NCI-H82 treated with DMSO at 0.1 percent for 48 hours (cell line): ENCODE results near the gene ITSN2.
"Not testable (repeated sequence)": the region's sequence is repeated elsewhere in the genome, so short reads cannot be mapped to it uniquely, and the experiment has no call there.

ENCODE experiments used
- DNase-seq: peaks from one replicate; lab custom pipeline; 2025; ENCODE audit not compliant: unreplicated experiment; lab: John Stamatoyannopoulos, UW

The ITSN2 gene

GRCh38 chr2:24221343-24222050 is 138.8 kb downstream of the ITSN2 start:
- no peak for DNase-seq

- DNase-seq: no peak
Measured at GRCh38 chr2:24220554-24221291, 139.6 kb downstream of the ITSN2 start.

DNA sequence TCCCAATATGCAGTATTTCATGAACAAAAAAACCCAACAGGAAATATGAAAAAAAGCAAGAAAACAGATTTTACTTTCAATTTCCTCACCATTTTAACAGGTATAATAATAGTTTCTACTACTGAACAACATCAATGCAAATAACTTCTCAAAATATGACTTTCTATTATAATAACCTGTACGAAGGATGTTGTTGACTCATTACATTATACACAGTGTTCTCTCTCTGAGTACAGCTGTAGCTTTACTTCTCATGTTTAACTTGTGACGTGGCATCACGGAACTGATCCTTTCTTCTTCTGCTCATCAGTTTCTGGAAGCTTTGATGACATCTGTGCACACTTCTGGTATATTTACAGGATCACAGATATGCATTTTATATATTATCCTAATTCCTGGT is 145.5 kb downstream of the ITSN2 start:
- no peak for DNase-seq

DNA sequence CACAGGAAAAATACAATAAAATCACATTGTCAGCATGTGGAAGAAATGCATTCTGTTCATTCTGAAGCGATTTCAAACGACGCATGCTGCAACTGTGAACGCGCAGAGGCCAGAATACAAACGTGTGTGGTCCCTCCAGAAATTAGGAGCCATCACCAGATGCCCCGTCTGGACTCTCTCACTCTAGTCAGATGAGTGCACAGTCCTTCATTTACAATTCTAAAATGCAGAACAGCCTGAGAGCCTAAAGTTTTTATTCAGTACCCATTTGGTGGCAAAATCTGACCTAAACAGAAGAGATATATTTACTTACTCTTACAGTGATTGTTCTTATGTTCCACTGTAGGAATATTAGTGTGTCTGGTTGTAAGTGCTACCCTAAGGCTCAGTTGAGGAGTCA is 148.9 kb downstream of the ITSN2 start:
- DNase-seq: no peak

DNA sequence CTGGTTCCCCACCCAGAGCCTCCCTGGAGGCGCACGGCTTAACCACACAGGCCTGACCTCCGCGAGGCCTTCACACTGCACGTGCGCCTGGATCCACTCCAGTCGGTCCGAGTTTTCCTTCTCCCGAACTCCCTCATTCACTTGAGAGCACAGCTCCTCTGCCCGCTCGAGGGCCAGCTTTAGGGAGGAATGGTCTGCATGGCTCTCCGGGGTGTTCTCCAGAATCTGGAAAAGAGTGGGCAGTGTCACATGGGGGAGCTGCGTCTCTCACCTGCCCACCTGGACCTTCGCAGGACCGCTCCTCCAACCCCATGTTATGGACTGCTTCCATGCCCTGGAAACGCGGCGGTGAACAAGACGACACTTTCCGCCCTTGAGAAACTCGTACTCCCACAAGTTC is 149.6 kb downstream of the ITSN2 start:
- DNase-seq: no peak

DNA sequence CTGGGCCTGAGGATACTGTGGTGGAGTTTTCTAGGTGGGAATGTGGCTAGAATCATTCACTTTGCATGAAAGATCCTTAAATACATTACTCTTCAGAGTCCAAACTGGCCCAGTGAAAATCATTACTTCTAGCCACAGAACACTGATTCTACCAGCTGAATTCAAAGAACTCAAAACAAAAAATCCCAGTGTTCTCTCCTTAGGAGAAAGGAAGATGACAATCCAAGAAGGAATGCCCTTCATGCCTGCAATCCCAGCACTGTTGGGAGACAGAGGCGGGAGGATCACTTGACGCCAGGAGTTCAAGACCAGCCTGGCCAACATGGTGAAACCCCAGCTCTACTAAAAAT is 150.3 kb downstream of the ITSN2 start:
- no peak for DNase-seq

DNA sequence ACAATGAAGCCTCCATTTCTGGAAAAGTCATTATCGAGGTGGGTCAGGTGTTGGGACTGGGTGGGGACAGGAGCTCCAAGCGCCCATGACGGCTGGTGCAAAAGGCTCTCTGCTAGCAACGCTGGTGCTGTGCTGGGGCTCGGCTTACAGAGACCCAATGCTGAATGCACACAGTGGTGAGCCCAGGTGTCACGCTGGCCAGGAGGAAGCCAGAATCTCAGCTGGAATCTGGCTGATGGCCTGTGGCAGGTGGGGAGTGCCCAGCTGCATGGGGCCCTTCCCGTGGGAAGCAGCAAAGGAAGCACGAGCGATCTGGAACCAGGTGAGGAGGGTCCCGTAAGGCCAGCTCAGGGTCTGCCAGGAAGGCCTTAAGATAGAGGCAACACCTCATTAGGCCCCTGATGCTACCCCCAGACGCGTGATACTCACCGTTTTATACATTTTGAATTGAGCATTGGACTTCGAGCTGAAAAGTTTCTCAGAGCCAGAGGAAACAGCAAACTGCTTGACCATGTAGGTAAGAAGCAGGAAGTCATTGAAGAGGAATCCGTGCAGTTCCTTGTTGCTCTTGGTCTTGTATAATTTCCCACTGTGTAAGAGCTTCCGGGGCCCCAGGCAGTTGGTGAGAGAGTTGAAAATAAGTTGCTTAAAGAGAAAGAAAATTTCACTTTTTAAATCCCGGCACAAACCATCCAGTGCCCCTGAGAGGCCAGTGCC is 150.8 kb downstream of the ITSN2 start:
- no peak for DNase-seq

- no peak for DNase-seq
Measured at GRCh38 chr2:24208490-24208889, 151.8 kb downstream of the ITSN2 start.

- no peak for DNase-seq
Measured at GRCh38 chr2:24207359-24207758, 153.0 kb downstream of the ITSN2 start.

DNA sequence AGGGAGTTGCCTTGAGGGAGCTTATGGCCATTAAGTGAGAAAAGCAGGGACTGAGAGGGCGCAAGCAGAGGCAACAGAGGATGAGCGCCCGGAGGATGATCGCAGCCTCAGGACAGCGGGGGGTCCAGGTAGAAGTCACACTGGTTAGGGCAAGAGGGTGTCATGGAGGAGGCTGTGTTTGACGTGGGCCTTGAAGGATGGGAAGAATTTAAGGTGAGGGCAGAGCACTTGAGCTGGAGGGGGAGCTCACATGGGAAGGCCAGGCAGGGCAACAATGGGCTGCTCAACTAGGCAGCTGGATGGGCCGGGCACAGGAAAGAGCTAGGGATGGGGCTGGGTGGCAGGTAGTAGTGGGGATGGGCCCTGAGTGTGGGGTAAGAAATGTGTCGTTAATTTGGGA is 153.6 kb downstream of the ITSN2 start:
- no peak for DNase-seq

GRCh38 chr2:24206242-24206641 is 154.1 kb downstream of the ITSN2 start:
- DNase-seq: no peak

DNA sequence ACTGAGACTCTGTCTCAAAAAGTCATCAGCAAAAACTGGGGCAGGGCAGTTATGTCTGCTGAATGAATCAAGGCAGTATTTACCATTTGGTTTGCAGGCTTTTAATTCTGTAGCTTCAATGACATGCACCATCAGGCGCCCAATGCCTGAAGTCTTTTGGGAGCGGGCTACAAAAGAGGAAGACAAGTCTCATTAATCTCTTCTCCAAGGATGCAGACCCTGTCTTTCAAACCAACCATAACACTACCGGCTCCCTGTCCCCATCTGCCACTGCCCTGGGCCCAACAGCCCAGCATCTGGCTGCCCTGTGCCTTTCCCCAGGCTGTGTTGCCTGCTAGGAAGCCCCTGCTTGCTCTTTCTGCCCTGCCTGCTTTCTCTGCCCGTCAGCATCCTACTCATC is 155.2 kb downstream of the ITSN2 start:
- no peak for DNase-seq

GRCh38 chr2:24204505-24204904 is 155.8 kb downstream of the ITSN2 start:
- DNase-seq: no peak

GRCh38 chr2:24203787-24204150 is 156.6 kb downstream of the ITSN2 start:
- DNase-seq: no peak

DNA sequence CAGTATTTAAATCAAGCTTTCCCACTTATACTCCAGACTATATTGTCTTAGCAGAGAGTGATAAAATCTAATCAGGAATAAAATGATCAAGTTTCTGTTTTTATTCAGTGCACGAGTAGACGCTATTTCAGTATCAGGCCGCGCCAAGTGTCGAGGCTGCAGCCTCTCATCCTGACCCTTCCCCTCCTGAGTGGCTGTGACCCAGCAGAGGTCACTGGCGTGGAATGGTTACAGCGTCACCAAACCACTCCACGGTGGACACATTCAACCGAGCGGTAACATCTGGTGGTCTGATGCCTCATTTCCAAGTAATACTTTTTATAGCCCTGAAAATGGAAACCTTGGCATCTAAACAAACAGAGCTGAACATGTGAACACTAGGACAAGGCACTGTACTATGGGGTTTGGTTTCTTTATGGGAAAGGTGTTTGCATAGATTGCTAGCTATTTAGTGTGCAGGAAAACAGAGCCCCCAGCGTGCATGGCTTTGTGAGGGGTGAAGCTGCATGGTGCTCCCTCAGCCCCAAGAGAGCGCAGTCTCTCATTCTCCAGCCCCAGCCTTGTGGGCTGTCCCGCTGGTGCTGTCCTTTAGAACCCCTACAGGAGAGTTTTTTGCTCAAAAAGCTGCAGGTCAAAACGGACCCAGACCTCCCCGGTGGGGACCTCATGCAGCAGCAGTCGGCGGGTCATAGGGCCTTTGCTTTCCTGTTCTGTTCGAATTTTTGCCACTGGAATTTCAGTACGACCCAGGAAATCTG is 157.1 kb downstream of the ITSN2 start:
- DNase-seq: no peak

GRCh38 chr2:24200799-24201198 is 159.5 kb downstream of the ITSN2 start:
- no peak for DNase-seq

DNA sequence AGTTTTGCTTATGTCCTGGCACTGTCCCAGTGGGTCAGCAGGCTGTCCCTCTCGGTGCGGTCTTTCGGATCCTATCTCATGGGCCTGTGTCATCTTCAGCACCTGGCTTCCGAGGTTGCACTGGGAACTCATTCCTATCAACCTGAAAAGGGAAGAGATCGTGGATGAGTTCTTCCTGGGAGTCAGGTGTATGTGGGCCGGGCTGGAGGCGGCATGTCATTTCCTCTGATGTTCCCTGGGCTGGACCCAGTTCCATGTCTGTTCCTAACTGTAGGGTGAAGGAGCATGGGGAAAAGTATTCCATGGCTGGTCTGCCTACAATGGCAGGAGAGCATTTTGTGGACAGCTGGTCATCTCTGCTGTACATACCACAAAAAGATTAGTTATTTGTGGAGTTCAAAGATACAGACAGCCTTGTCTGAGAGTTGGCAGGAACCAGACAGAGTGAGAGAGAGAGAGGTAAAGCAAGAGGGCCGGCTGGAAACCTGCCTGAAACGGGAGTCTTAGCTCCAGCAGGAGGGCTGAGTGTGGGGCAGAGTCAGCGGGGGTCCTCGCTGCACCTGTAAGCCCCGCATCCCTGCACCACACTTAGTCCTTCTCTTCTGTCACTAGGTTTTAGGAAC is 160.3 kb downstream of the ITSN2 start:
- no peak for DNase-seq

DNA sequence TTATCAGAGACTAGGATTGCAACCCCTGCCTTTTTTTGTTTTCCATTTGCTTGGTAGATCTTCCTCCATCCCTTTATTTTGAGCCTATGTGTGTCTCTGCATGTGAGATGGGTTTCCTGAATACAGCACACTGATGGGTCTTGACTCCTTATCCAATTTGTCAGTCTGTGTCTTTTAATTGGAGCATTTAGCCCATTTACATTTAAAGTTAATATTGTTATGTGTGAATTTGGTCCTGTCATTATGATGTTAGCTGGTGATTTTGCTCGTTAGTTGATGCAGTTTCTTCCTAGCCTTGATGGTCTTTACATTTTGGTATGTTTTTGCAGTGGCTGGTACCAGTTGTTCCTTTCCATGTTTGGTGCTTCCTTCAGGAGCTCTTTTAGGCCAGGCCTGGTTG is 163.1 kb downstream of the ITSN2 start:
- not testable (repeated sequence) for DNase-seq

DNA sequence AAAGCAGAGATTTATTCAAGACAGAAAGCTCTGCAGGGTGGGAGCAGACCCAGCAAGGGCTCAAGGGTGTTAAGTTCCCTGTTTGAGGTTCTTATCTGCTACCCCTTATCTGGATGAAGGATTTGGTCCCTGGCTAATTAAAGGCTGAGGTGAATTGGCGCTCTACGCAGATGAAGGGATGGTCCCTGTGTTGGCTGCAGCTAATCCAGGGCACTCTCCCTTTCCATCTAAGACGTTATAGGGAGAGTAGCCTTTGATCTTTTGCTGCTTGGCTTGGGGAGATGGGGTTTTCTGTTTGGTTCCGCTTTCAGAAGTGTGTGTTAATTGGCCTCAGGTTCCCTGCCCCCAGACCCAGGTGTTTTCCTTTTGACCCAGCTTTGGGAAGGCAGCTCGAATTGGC is 168.5 kb downstream of the ITSN2 start:
- DNase-seq: no peak

- no peak for DNase-seq
Measured at GRCh38 chr2:24191156-24191555, 169.2 kb downstream of the ITSN2 start.

DNA sequence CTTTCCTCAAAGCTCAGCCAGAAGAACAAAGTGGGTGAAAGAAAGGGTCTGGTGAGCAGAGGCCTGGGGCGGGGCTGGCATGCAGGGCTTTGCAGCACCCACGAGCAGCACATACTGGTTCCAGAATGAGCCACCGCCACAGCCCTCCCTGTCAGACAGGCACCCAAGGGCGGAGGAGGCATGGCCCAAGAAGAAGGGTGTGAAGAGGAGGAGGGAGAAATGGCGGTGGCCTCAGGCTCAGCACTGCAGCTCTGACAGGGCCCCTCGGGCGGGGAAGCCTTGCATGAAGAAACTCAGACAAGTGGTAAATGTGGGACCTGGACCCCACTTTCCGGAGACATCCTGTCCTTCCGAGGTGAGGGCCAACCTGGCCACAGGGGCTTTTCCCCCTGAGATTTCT is 169.8 kb downstream of the ITSN2 start:
- DNase-seq: no peak
